Eye (tissue), 1 donor: ENCODE results near the gene CLCN2.

Experiments
- DNase-seq: peaks from one replicate; pipeline ENCODE4 v3.0.0-alpha.2; 2015

The CLCN2 gene

GRCh38 chr3:184380627-184381260, 19.3 kb upstream of the CLCN2 start:
- DNase-seq, result peak; percentile 59

- DNase-seq, result peak; percentile 85
Measured at GRCh38 chr3:184380185-184380626, 18.8 kb upstream of the CLCN2 start.

- peak; percentile 49 for DNase-seq
Measured at GRCh38 chr3:184379358-184380184, 18.2 kb upstream of the CLCN2 start, which contains the start of gene CHRD. Gene CHRD, plus strand, starts transcription at chr3:184380054. Its CDS starts 265 bp downstream, at chr3:184380319.

GRCh38 chr3:184378651-184379357, 17.4 kb upstream of the CLCN2 start:
- no peak for DNase-seq

GRCh38 chr3:184377882-184378445, 16.6 kb upstream of the CLCN2 start, which contains the start of gene THPO:
Gene THPO, minus strand, starts transcription at chr3:184378207. Its CDS starts 1,948 bp downstream, at chr3:184376259.
- no peak for DNase-seq

GRCh38 chr3:184377374-184377773, 16.0 kb upstream of the CLCN2 start:
- no peak for DNase-seq

DNA sequence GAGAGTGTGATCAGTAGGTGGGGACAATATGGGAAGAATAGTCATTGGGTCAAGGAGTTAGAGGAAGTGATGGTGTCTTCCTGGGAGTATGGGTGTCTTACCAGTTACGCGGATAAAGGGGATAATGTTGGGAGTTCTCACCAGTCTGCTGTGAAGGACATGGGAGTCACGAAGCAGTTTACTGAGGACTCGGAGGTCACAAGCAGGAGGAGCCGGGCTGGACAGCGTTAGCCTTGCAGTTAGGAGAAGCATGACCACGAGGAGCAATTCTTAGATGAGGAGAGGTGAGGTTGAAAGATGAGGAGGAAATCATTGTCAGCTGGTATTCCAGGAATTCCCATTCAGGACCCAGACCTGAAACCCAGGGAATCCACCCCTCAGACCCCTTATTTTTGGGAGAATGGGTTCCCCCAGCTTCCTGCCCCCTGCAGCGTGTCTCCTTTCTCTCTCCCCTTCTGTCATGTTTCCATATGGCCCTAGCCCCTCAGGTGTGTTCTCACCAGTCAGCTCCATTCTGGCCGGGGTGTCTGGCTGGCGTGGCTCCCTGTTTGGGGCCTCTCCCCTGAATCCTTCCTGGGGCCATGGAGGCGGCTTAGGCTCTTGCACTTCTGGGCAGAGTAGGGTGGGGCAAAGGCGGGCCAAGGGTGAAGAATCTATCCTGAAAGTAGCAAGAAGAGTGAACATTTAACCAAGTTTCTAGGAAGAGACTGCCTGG, 14.5 kb upstream of the CLCN2 start:
- no peak for DNase-seq

GRCh38 chr3:184373422-184373821, 12.0 kb upstream of the CLCN2 start:
- no peak for DNase-seq

- no peak for DNase-seq
Measured at GRCh38 chr3:184372911-184373310, 11.5 kb upstream of the CLCN2 start.

- no peak for DNase-seq
Measured at GRCh38 chr3:184372296-184372821, 11.0 kb upstream of the CLCN2 start.

DNA sequence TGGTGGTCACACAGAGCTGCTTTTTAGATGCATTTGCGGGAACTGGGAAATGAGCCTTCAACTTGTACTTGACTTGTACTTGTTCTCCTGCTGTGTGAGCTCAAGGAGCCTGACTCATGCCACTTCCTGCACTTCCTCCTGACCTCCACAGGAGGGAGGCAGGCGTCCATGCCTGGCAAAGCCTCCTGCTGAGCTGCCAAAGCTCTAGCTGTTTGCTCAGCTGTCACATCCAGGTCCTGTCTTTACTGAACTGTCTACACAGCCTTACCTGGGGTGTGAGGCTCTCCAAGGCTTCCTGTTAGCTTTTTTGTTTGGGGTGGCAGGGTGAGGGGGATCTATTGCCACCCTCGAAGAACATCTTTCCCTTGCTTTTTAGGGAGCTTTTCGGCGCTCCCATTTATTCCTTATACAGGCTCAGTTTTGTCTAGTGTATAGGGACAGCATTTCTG, 10.2 kb upstream of the CLCN2 start:
- peak; percentile 90 for DNase-seq

- DNase-seq, result no peak
Measured at GRCh38 chr3:184368586-184369183, 7.3 kb upstream of the CLCN2 start.

DNA sequence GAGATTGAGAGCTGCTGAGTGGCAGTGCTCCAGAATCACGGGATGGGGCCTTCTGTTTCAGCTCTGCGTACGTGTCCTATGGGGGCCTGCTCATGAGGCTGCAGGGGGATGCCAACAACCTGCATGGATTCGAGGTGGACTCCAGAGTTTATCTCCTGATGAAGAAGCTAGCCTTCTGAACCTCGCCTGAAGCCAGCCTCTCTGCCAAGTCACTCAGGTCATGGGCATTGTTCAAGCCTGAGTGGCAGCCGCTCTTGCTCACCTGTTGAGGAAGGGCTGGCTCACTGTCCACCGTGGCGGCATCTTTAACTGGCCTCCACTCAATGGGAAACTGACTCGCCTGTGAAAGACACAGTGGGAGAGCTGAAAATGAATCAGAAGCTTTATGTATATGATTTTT, 6.7 kb upstream of the CLCN2 start:
- DNase-seq, result no peak

- DNase-seq, result peak; percentile 38
Measured at GRCh38 chr3:184366619-184367289, 5.3 kb upstream of the CLCN2 start.

GRCh38 chr3:184362668-184363546, 1.5 kb upstream of the CLCN2 start:
- DNase-seq, result peak; percentile 98

GRCh38 chr3:184361932-184362667, 695 bp upstream of the CLCN2 start:
- DNase-seq, result peak; percentile 87

- DNase-seq, result no peak
Measured at GRCh38 chr3:184360929-184361531, 375 bp downstream of the CLCN2 start.

- DNase-seq, result peak; percentile 42
Measured at GRCh38 chr3:184360070-184360928, 1.1 kb downstream of the CLCN2 start.
